K562 (cell line): ENCODE results near the gene DYRK2. TPM values are rescaled to one million over a fixed set of nuclear protein-coding genes. Genes with fewer than 3 reads are reported as not detected.

Experiments
- HLTF ChIP-seq: fragments of 450-650 bp; IDR thresholded peaks from 2 replicates; pipeline ENCODE4 v1.6.1; 2016
- NRF1 ChIP-seq, 2 experiments: fragments of 450-650 bp; IDR thresholded peaks in 1 of 2; conservative IDR thresholded peaks in 1 of 2; 2 replicates each; pipeline ENCODE4 v1.6.1; 2014; ENCODE audit warnings: mild to moderate bottlenecking in 2 of 2
- RFX1 ChIP-seq: fragments of 450-650 bp; IDR thresholded peaks from 2 replicates; pipeline ENCODE4 v1.6.1; 2016; ENCODE audit warnings: mild to moderate bottlenecking, moderate library complexity
- RFX5 ChIP-seq: IDR thresholded peaks from 2 replicates; pipeline ENCODE4 v1.6.1; 2011; ENCODE audit warnings: low read depth, mild to moderate bottlenecking, improper control_type of control experiment, low read length
- ZFP36 ChIP-seq: fragments of 150-350 bp; IDR thresholded peaks from 2 replicates; pipeline ENCODE4 v1.6.1; 2018; ENCODE audit warnings: low read length, low read depth; ENCODE audit not compliant: partially characterized antibody
- ZNF232 ChIP-seq: sonication (generic); formaldehyde crosslinking; IDR thresholded peaks from 2 replicates; pipeline ENCODE4 v1.8.0; 2022; ENCODE audit warnings: mild to moderate bottlenecking, missing genetic modification reagents
- ZNF778 ChIP-seq: fragments of 450-650 bp; formaldehyde crosslinking; IDR thresholded peaks from 2 replicates; pipeline ENCODE4 v1.4.0; 2020; ENCODE audit warnings: mild to moderate bottlenecking, moderate library complexity
- polyA plus RNA-seq, 8 experiments: library from polyadenylated mRNA; depleted of rRNA in 4 of 8; stranded (reverse) in 5 of 8; unstranded in 3 of 8; fragments of >200 nt; fragmentation: Nextera tagmentation in 2 of 8; fragmentation: Illumina TruSeq in 1 of 8; extraction: Ambion mirVana in 2 of 8; extraction: Trizol in 1 of 8; gene quantifications; 2 replicates each; pipeline versions ENCODE4 v1.2.1 to v1.2.3, GENCODE V29; 2011 to 2014; ENCODE audit warnings: inconsistent platforms in 1 of 8, missing spikeins in 1 of 8
- total RNA-seq, 7 experiments: library from RNA; depleted of rRNA in 6 of 7; stranded (reverse); fragments of >200 nt in 6 of 7; fragmentation: Illumina TruSeq in 2 of 7; extraction: Trizol in 2 of 7; gene quantifications; 2 replicates each; pipeline versions ENCODE4 v1.2.1 to v1.2.3, GENCODE V29; 2011 to 2021; ENCODE audit warnings: low replicate concordance in 1 of 7
- TF ChIP-seq, protein P1 (sequence below): fragments of 250-450 bp; sonication (Bioruptor Pico); IDR thresholded peaks from 2 replicates; pipeline ENCODE4 v1.8.0; 2021; ENCODE audit warnings: moderate library complexity, mild to moderate bottlenecking, inconsistent platforms
- TF ChIP-seq, protein P2 (sequence below): fragments of 450-650 bp; formaldehyde crosslinking; conservative IDR thresholded peaks from 2 replicates; pipeline ENCODE4 v1.4.0; 2022; ENCODE audit warnings: mild to moderate bottlenecking, missing genetic modification characterization
- TF ChIP-seq, protein P3 (sequence below): fragments of 250-450 bp; sonication (Bioruptor Pico); IDR thresholded peaks from 2 replicates; pipeline ENCODE4 v1.8.0; 2022; ENCODE audit warnings: inconsistent platforms, mild to moderate bottlenecking, moderate library complexity, borderline replicate concordance
- TF ChIP-seq, protein P4 (sequence below): sonication (generic); formaldehyde crosslinking; IDR thresholded peaks from 2 replicates; pipeline ENCODE4 v1.8.0; 2022; ENCODE audit warnings: missing genetic modification reagents, mild to moderate bottlenecking, moderate library complexity, borderline replicate concordance
- TF ChIP-seq, protein P5 (sequence below): sonication (generic); formaldehyde crosslinking; IDR thresholded peaks from 2 replicates; pipeline ENCODE4 v1.8.0; 2022; ENCODE audit warnings: missing genetic modification reagents, mild to moderate bottlenecking, borderline replicate concordance
- TF ChIP-seq, protein P6 (sequence below): fragments of 200-800 bp; sonication (Bioruptor generic); IDR thresholded peaks from 2 replicates; pipeline ENCODE4 v1.6.1; 2017; ENCODE audit warnings: missing genetic modification characterization, missing compliant biosample characterization
- TF ChIP-seq, protein P7 (sequence below): sonication (generic); formaldehyde crosslinking; IDR thresholded peaks from 2 replicates; pipeline ENCODE4 v1.8.0; 2022; ENCODE audit warnings: mild to moderate bottlenecking, missing genetic modification reagents
- TF ChIP-seq, protein P8 (sequence below): sonication (generic); formaldehyde crosslinking; IDR thresholded peaks from 2 replicates; pipeline ENCODE4 v1.8.0; 2022; ENCODE audit warnings: mild to moderate bottlenecking, missing genetic modification reagents, borderline replicate concordance

The DYRK2 gene
- total and polyA plus RNA-seq, 9 of the 15 experiments (the other 6 are each of a cell fraction or from before 2014, with no cell fraction given): 1.7 to 15.4 (median 8.4) TPM

DNA sequence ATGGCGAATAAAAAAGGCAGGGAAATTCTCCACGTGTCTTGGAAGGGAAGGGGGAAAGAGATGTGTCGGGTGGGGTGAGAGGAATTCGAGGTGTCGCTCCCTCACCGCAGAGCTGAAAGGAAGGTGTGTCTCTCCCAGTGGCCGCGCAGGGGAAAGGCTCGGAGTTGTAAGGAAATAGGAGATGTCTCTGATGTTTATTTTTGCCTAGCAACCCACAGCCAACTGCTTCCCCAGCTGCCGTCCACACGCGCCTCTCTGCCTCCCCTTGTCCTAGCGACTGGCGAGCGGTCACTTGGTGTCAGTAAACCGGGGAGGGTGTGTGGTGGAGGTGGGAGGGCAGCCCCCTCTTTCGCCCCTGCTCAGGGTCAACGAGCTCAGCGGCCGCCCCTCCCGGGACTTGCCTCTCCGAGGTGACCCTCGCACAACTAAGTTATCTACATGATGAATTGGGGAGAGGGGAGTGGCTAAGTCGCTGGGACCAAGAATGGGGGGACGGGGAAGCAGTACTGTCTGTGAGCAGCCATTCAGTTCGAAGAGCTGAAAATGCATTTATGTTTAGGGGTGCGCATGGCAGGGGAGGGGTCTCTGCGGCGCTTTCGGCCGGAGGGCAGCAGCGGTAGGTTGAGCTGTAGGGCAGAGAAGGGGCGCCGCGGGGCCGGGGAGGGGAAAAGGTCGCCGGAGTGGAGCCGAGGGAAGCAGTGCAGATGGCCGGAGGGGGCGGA lies 585 bp upstream of the DYRK2 start (continued):
- TF ChIP-seq RFX1: peak; percentile 80
- peak; percentile 41 to 59; a peak in 3 of 4 replicates for TF ChIP-seq NRF1 (conservative IDR thresholded peaks at IDR 0.05 in 1 of 2, IDR thresholded peaks at IDR 0.05 in 1 of 2)
- TF ChIP-seq, protein P1, sequence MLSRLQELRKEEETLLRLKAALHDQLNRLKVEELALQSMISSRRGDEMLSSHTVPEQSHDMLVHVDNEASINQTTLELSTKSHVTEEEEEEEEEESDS (CRISPR knock-in tag): no peak
- TF ChIP-seq, protein P2, sequence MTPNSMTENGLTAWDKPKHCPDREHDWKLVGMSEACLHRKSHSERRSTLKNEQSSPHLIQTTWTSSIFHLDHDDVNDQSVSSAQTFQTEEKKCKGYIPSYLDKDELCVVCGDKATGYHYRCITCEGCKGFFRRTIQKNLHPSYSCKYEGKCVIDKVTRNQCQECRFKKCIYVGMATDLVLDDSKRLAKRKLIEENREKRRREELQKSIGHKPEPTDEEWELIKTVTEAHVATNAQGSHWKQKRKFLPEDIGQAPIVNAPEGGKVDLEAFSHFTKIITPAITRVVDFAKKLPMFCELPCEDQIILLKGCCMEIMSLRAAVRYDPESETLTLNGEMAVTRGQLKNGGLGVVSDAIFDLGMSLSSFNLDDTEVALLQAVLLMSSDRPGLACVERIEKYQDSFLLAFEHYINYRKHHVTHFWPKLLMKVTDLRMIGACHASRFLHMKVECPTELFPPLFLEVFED (CRISPR knock-in tag): no peak
- TF ChIP-seq ZFP36: no peak
- no peak for TF ChIP-seq ZNF232
- TF ChIP-seq, protein P3, sequence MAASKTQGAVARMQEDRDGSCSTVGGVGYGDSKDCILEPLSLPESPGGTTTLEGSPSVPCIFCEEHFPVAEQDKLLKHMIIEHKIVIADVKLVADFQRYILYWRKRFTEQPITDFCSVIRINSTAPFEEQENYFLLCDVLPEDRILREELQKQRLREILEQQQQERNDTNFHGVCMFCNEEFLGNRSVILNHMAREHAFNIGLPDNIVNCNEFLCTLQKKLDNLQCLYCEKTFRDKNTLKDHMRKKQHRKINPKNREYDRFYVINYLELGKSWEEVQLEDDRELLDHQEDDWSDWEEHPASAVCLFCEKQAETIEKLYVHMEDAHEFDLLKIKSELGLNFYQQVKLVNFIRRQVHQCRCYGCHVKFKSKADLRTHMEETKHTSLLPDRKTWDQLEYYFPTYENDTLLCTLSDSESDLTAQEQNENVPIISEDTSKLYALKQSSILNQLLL (CRISPR knock-in tag): no peak
- TF ChIP-seq, protein P4, sequence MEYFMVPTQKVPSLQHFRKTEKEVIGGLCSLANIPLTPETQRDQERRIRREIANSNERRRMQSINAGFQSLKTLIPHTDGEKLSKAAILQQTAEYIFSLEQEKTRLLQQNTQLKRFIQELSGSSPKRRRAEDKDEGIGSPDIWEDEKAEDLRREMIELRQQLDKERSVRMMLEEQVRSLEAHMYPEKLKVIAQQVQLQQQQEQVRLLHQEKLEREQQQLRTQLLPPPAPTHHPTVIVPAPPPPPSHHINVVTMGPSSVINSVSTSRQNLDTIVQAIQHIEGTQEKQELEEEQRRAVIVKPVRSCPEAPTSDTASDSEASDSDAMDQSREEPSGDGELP (CRISPR knock-in tag): peak; percentile 85
- no peak for TF ChIP-seq ZNF778
- TF ChIP-seq, protein P5, sequence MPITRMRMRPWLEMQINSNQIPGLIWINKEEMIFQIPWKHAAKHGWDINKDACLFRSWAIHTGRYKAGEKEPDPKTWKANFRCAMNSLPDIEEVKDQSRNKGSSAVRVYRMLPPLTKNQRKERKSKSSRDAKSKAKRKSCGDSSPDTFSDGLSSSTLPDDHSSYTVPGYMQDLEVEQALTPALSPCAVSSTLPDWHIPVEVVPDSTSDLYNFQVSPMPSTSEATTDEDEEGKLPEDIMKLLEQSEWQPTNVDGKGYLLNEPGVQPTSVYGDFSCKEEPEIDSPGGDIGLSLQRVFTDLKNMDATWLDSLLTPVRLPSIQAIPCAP (CRISPR knock-in tag): no peak
- no peak for TF ChIP-seq HLTF
- TF ChIP-seq RFX5: peak; percentile 56; the same call in 1 of the 2 replicates
- TF ChIP-seq, protein P6, sequence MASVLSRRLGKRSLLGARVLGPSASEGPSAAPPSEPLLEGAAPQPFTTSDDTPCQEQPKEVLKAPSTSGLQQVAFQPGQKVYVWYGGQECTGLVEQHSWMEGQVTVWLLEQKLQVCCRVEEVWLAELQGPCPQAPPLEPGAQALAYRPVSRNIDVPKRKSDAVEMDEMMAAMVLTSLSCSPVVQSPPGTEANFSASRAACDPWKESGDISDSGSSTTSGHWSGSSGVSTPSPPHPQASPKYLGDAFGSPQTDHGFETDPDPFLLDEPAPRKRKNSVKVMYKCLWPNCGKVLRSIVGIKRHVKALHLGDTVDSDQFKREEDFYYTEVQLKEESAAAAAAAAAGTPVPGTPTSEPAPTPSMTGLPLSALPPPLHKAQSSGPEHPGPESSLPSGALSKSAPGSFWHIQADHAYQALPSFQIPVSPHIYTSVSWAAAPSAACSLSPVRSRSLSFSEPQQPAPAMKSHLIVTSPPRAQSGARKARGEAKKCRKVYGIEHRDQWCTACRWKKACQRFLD (CRISPR knock-in tag): no peak
- TF ChIP-seq, protein P7, sequence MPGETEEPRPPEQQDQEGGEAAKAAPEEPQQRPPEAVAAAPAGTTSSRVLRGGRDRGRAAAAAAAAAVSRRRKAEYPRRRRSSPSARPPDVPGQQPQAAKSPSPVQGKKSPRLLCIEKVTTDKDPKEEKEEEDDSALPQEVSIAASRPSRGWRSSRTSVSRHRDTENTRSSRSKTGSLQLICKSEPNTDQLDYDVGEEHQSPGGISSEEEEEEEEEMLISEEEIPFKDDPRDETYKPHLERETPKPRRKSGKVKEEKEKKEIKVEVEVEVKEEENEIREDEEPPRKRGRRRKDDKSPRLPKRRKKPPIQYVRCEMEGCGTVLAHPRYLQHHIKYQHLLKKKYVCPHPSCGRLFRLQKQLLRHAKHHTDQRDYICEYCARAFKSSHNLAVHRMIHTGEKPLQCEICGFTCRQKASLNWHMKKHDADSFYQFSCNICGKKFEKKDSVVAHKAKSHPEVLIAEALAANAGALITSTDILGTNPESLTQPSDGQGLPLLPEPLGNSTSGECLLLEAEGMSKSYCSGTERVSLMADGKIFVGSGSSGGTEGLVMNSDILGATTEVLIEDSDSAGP (CRISPR knock-in tag): no peak
- TF ChIP-seq, protein P8, sequence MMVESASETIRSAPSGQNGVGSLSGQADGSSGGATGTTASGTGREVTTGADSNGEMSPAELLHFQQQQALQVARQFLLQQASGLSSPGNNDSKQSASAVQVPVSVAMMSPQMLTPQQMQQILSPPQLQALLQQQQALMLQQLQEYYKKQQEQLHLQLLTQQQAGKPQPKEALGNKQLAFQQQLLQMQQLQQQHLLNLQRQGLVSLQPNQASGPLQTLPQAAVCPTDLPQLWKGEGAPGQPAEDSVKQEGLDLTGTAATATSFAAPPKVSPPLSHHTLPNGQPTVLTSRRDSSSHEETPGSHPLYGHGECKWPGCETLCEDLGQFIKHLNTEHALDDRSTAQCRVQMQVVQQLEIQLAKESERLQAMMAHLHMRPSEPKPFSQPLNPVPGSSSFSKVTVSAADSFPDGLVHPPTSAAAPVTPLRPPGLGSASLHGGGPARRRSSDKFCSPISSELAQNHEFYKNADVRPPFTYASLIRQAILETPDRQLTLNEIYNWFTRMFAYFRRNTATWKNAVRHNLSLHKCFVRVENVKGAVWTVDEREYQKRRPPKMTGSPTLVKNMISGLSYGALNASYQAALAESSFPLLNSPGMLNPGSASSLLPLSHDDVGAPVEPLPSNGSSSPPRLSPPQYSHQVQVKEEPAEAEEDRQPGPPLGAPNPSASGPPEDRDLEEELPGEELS: no peak
